GM23338 (cell line): ENCODE measurements around the gene INS. TPM values are rescaled to one million over a fixed set of nuclear protein-coding genes. Genes with fewer than 3 reads are reported as not detected.

ENCODE experiments used
- ATAC-seq: fragments of 200-7000 bp; cut with Tn5 transposase; 3 replicates; pipeline ENCODE4 v1.9.1; 2020
- DNase-seq: peaks from one replicate; pipeline ENCODE4 v3.0.0-alpha.2; 2015; ENCODE audit warnings: low spot score
- H2AFZ ChIP-seq: fragments of 200-600 bp; sonication (generic); 2 replicates; pipeline ENCODE4 v1.8.0; 2016; ENCODE audit warnings: antibody characterized with exemption, mild to moderate bottlenecking, moderate library complexity
- H3F3A ChIP-seq: fragments of 200-600 bp; sonication (generic); replicated peaks from 2 replicates; pipeline ENCODE4 v1.8.0; 2017; ENCODE audit warnings: antibody characterized with exemption, mixed run types, low read depth
- H3K27ac ChIP-seq: fragments of 200-600 bp; sonication (generic); 2 replicates; pipeline ENCODE4 v1.6.1; 2016; ENCODE audit warnings: low read depth
- H3K27me3 ChIP-seq: fragments of 200-600 bp; sonication (generic); 2 replicates; pipeline ENCODE4 v1.8.0; 2016; ENCODE audit warnings: mild to moderate bottlenecking, mixed run types, moderate library complexity; ENCODE audit not compliant: insufficient read depth
- H3K36me3 ChIP-seq: fragments of 200-600 bp; sonication (generic); 2 replicates; pipeline ENCODE4 v1.8.0; 2016; ENCODE audit warnings: mild to moderate bottlenecking; ENCODE audit not compliant: insufficient read depth
- H3K4me1 ChIP-seq: fragments of 200-600 bp; sonication (generic); 2 replicates; pipeline ENCODE4 v1.8.0; 2016; ENCODE audit warnings: mild to moderate bottlenecking, moderate library complexity; ENCODE audit not compliant: insufficient read depth
- H3K4me2 ChIP-seq: fragments of 200-600 bp; sonication (generic); 2 replicates; pipeline ENCODE4 v1.7.1; 2017; ENCODE audit warnings: mixed run types
- H3K4me3 ChIP-seq: fragments of 200-600 bp; sonication (generic); 2 replicates; pipeline ENCODE4 v1.6.1; 2016; ENCODE audit warnings: mixed run types
- H3K79me2 ChIP-seq: fragments of 200-600 bp; sonication (generic); replicated peaks from 2 replicates; pipeline ENCODE4 v1.8.0; 2017; ENCODE audit warnings: mild to moderate bottlenecking; ENCODE audit not compliant: insufficient read depth
- H3K9me2 ChIP-seq: fragments of 200-600 bp; sonication (generic); 2 replicates; pipeline ENCODE4 v1.8.0; 2017; ENCODE audit not compliant: insufficient read depth
- H4K20me1 ChIP-seq: fragments of 200-600 bp; sonication (generic); replicated peaks from 2 replicates; pipeline ENCODE4 v1.8.0; 2017; ENCODE audit warnings: mild to moderate bottlenecking; ENCODE audit not compliant: insufficient read depth
- H3K27ac Mint-ChIP-seq: 2 replicates; pipeline ENCODE4 v1.8.0; 2020; ENCODE audit warnings: inconsistent platforms, mild to moderate bottlenecking, moderate library complexity, mixed read lengths
- H3K27me3 Mint-ChIP-seq: 3 replicates; pipeline ENCODE4 v1.8.0; 2022; ENCODE audit warnings: low read depth, mild to moderate bottlenecking, moderate library complexity, mixed read lengths, inconsistent platforms; ENCODE audit not compliant: insufficient read depth, poor library complexity
- H3K36me3 Mint-ChIP-seq: 3 replicates; pipeline ENCODE4 v1.8.0; 2021; ENCODE audit warnings: low read depth, mild to moderate bottlenecking, inconsistent platforms, moderate library complexity, mixed read lengths
- H3K4me1 Mint-ChIP-seq: 3 replicates; pipeline ENCODE4 v1.8.0; 2020; ENCODE audit warnings: mild to moderate bottlenecking, inconsistent platforms, mixed read lengths
- H3K4me3 Mint-ChIP-seq: 3 replicates; pipeline ENCODE4 v1.8.0; 2021; ENCODE audit warnings: moderate library complexity, mild to moderate bottlenecking, inconsistent platforms, mixed read lengths
- H3K9me3 Mint-ChIP-seq: 3 replicates; pipeline ENCODE4 v1.8.0; 2020; ENCODE audit warnings: moderate library complexity, mild to moderate bottlenecking, inconsistent platforms, mixed read lengths
- CREB1 ChIP-seq: fragments of 250-450 bp; sonication (Bioruptor Pico); IDR thresholded peaks from 2 replicates; pipeline ENCODE4 v1.5.0; 2020; ENCODE audit warnings: low read depth, mild to moderate bottlenecking, moderate library complexity
- EZH2 ChIP-seq: fragments of 200-600 bp; sonication (generic); IDR thresholded peaks from one replicate; pipeline ENCODE4 v1.8.0; 2017; ENCODE audit warnings: antibody characterized with exemption, mild to moderate bottlenecking, low read depth; ENCODE audit not compliant: unreplicated experiment
- EZH2phosphoT487 ChIP-seq: fragments of 200-600 bp; sonication (generic); IDR thresholded peaks from one replicate; pipeline ENCODE4 v1.8.1; 2018; ENCODE audit warnings: antibody characterized with exemption; ENCODE audit not compliant: unreplicated experiment
- JUNB ChIP-seq: IDR thresholded peaks from one replicate; pipeline ENCODE4 v1.6.1; 2016; ENCODE audit warnings: antibody characterized with exemption; ENCODE audit not compliant: unreplicated experiment
- NANOG ChIP-seq: IDR thresholded peaks from 2 replicates; pipeline ENCODE4 v1.6.1; 2016; ENCODE audit warnings: antibody characterized with exemption, borderline replicate concordance
- POLR2AphosphoS5 ChIP-seq: IDR thresholded peaks from 2 replicates; pipeline ENCODE4 v1.6.1; 2016; ENCODE audit warnings: antibody characterized with exemption, low read depth
- ZNF114 ChIP-seq: fragments of 250-450 bp; sonication (Bioruptor Pico); IDR thresholded peaks from 2 replicates; pipeline ENCODE4 v1.5.0; 2020; ENCODE audit warnings: mild to moderate bottlenecking, moderate library complexity
- ZNF331 ChIP-seq: fragments of 250-450 bp; sonication (Bioruptor Pico); IDR thresholded peaks from 2 replicates; pipeline ENCODE4 v1.5.0; 2020; ENCODE audit warnings: low read depth, mild to moderate bottlenecking, moderate library complexity
- polyA plus RNA-seq: library from polyadenylated mRNA; unstranded; fragments of >200 nt; fragmentation: Nextera tagmentation; extraction: Ambion mirVana; gene quantifications from 2 replicates; pipeline ENCODE4 v1.2.1, GENCODE V29; 2016
- total RNA-seq: library from RNA; depleted of rRNA; stranded (reverse); fragments of >200 nt; shearing (Covaris generic); gene quantifications from 2 replicates; pipeline ENCODE4 v1.2.3, GENCODE V29; 2014
- TF ChIP-seq, protein P1 (sequence below): IDR thresholded peaks from 2 replicates; pipeline ENCODE4 v1.6.1; 2016; ENCODE audit warnings: antibody characterized with exemption
- TF ChIP-seq, protein P2 (sequence below): IDR thresholded peaks from one replicate; pipeline ENCODE4 v1.6.1; 2018; ENCODE audit warnings: antibody characterized with exemption; ENCODE audit not compliant: unreplicated experiment
- TF ChIP-seq, protein P3 (sequence below), 2 experiments: fragments of 200-600 bp in 1 of 2; sonication (generic) in 1 of 2; conservative IDR thresholded peaks; 2 replicates each; pipeline versions ENCODE4 v1.5.1 to v1.6.1; 2016 to 2017; ENCODE audit warnings: antibody characterized with exemption in 2 of 2, low read depth in 2 of 2, mild to moderate bottlenecking in 2 of 2, moderate library complexity in 1 of 2

INS gene
- total and polyA plus RNA-seq, 2 experiments from 2014 or later: not detected

DNA sequence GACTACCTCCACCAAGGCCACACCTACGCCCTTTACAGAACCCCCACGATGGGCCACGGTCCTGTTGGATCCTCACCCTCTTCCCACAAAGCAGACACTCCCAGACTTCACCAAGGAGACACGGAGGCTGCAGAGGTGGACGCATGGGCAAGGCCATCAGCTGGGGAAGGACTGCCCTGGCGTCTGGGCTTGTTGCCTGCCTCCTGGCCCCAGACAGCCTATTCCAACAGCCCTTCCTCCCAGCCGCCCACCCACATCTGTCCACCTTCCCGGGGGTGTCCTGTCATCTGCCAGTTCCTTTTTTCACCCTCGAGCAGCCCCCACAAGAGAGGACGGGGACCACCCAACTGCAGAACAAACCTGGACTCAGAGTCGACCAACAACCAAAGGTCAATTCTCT is 39.5 kb upstream of the INS start:
- Histone ChIP-seq H3K27ac (no peak overlapping the region), H3K36me3 (no peaks in the 10 kb centered on the region), H3K79me2 (no peaks in the 10 kb centered on the region), H3K4me1 (no peaks in the 10 kb centered on the region), H4K20me1 (no peaks in the 10 kb centered on the region), H3F3A (no peaks in the 10 kb centered on the region), H3K27me3 (no peaks in the 10 kb centered on the region), H3K9me2 (no peaks in the 10 kb centered on the region), H2AFZ (no peak overlapping the region), H3K4me2 (no peak overlapping the region), H3K4me3 (no peak overlapping the region)
- H3K4me3 Mint-ChIP-seq: no peak overlapping the region
- no peaks in the 10 kb centered on the region; the same call in 2 of the 3 replicates for H3K9me3 Mint-ChIP-seq
- peaks cover 15% of the 10 kb centered on the region for H3K27me3 Mint-ChIP-seq
- no peaks in the 10 kb centered on the region for H3K36me3 Mint-ChIP-seq
- ATAC-seq: no peak
- no peaks in the 10 kb centered on the region for H3K4me1 Mint-ChIP-seq
- no peak overlapping the region for H3K27ac Mint-ChIP-seq
- no peak for DNase-seq
- TF ChIP-seq, protein P1, sequence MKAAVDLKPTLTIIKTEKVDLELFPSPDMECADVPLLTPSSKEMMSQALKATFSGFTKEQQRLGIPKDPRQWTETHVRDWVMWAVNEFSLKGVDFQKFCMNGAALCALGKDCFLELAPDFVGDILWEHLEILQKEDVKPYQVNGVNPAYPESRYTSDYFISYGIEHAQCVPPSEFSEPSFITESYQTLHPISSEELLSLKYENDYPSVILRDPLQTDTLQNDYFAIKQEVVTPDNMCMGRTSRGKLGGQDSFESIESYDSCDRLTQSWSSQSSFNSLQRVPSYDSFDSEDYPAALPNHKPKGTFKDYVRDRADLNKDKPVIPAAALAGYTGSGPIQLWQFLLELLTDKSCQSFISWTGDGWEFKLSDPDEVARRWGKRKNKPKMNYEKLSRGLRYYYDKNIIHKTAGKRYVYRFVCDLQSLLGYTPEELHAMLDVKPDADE: no peak
- TF ChIP-seq JUNB (no peak), EZH2 (no peak)

DNA sequence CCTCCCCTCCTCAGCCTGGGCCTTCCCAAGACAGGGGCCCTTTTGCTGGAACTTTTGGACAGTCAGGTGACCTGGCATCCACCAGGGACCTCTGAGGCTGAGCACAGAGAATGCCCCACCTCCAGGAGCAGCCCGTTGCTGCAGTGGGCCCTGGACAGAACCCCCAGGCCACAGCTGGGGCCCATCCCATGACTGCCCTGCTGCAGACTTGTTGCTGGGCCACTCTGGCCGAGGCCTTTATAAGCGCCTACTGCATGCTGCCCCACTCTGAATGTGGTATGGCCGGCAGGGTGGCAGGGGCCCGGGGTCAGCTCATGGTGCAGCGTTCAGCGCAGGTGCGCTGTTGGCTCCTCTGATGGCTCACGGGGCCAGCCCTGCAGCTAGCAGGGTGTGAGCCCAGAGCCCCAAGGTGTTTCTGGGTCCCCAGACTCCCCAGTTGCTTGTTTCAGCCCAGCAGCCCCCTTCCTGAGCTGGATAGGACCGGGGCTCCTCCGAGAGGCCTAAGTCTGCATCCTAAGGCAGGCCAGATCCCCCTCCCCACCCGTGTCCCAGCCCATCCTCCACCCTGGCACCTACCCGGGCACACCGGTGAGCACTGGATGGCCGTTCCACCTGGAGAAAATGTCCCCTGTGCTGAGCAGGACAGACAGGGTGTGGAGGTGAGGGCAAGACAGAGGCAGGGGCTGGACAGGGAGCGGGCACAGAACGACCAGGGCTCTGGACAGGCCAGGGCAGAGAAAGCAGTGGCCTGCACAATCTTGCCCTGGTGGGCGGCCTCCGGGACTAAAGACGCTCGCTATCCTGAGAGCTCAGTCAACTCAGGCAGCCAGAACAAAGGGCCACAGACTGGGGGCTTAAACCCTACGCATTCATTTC is 38.7 kb upstream of the INS start:
- H3F3A ChIP-seq: no peaks in the 10 kb centered on the region
- no peaks in the 10 kb centered on the region for H4K20me1 ChIP-seq
- no peak overlapping the region for H3K27ac Mint-ChIP-seq
- no peaks in the 10 kb centered on the region for H3K36me3 Mint-ChIP-seq
- no peak overlapping the region for H2AFZ ChIP-seq
- no peak overlapping the region for H3K4me2 ChIP-seq
- H3K27ac ChIP-seq: no peak overlapping the region
- H3K4me3 ChIP-seq: no peak overlapping the region
- H3K4me1 Mint-ChIP-seq: no peaks in the 10 kb centered on the region
- no peak overlapping the region for H3K4me3 Mint-ChIP-seq
- no peak for ATAC-seq
- no peaks in the 10 kb centered on the region for H3K36me3 ChIP-seq
- H3K27me3 Mint-ChIP-seq: peaks cover 15% of the 10 kb centered on the region
- H3K4me1 ChIP-seq: no peaks in the 10 kb centered on the region
- no peaks in the 10 kb centered on the region for H3K27me3 ChIP-seq
- no peaks in the 10 kb centered on the region for H3K9me2 ChIP-seq
- no peak for DNase-seq
- H3K79me2 ChIP-seq: no peaks in the 10 kb centered on the region
- no peaks in the 10 kb centered on the region; the same call in 2 of the 3 replicates for H3K9me3 Mint-ChIP-seq
- TF ChIP-seq, protein P2, sequence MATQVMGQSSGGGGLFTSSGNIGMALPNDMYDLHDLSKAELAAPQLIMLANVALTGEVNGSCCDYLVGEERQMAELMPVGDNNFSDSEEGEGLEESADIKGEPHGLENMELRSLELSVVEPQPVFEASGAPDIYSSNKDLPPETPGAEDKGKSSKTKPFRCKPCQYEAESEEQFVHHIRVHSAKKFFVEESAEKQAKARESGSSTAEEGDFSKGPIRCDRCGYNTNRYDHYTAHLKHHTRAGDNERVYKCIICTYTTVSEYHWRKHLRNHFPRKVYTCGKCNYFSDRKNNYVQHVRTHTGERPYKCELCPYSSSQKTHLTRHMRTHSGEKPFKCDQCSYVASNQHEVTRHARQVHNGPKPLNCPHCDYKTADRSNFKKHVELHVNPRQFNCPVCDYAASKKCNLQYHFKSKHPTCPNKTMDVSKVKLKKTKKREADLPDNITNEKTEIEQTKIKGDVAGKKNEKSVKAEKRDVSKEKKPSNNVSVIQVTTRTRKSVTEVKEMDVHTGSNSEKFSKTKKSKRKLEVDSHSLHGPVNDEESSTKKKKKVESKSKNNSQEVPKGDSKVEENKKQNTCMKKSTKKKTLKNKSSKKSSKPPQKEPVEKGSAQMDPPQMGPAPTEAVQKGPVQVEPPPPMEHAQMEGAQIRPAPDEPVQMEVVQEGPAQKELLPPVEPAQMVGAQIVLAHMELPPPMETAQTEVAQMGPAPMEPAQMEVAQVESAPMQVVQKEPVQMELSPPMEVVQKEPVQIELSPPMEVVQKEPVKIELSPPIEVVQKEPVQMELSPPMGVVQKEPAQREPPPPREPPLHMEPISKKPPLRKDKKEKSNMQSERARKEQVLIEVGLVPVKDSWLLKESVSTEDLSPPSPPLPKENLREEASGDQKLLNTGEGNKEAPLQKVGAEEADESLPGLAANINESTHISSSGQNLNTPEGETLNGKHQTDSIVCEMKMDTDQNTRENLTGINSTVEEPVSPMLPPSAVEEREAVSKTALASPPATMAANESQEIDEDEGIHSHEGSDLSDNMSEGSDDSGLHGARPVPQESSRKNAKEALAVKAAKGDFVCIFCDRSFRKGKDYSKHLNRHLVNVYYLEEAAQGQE: no peak
- TF ChIP-seq CREB1: no peak
- TF ChIP-seq EZH2phosphoT487: no peak
- no peak for TF ChIP-seq JUNB
- TF ChIP-seq NANOG: no peak
- TF ChIP-seq ZNF331 (CRISPR knock-in tag): no peak
- TF ChIP-seq POLR2AphosphoS5: no peak
- TF ChIP-seq, protein P1: no peak
- TF ChIP-seq, protein P3, sequence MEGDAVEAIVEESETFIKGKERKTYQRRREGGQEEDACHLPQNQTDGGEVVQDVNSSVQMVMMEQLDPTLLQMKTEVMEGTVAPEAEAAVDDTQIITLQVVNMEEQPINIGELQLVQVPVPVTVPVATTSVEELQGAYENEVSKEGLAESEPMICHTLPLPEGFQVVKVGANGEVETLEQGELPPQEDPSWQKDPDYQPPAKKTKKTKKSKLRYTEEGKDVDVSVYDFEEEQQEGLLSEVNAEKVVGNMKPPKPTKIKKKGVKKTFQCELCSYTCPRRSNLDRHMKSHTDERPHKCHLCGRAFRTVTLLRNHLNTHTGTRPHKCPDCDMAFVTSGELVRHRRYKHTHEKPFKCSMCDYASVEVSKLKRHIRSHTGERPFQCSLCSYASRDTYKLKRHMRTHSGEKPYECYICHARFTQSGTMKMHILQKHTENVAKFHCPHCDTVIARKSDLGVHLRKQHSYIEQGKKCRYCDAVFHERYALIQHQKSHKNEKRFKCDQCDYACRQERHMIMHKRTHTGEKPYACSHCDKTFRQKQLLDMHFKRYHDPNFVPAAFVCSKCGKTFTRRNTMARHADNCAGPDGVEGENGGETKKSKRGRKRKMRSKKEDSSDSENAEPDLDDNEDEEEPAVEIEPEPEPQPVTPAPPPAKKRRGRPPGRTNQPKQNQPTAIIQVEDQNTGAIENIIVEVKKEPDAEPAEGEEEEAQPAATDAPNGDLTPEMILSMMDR (conservative IDR thresholded peaks at IDR 0.05; ENCODE audit: low read depth in 2 of 2): no peak
- TF ChIP-seq ZNF114 (CRISPR knock-in tag): no peak
